Measurements from ENCODE around the gene OGDH. TPM values are rescaled to one million over a fixed set of nuclear protein-coding genes. Genes with fewer than 3 reads are reported as not detected.
"Not testable (repeated sequence)": the region's sequence is repeated elsewhere in the genome, so short reads cannot be mapped to it uniquely, and the experiment has no call there.

The OGDH gene
- total and polyA plus RNA-seq, 7 donors, result 176 to 500 (median 252) TPM

GRCh38 chr7:44727158-44727936, 120.9 kb downstream of the OGDH start:
- no peak for TF ChIP-seq CTCF (IDR thresholded peaks at IDR 0.05)
- WGBS, 3 donors, result 57 to 68% (median 58%) methylated on average over 6 of the region's 6 CpGs
- ATAC-seq (peak in 1 of 4 donors; percentile 44), DNase-seq (no peak)
- intact Hi-C loops (cut with DNase I), result no loop called here
- Histone ChIP-seq H3K9me3 (no peaks in the 10 kb centered on the region), H3K27me3 (ENCODE audit: insufficient read depth in 3 of 3, low read length in 2 of 3) (no peaks in the 10 kb centered on the region), H3K4me3 (no peak overlapping the region), H3K36me3 (ENCODE audit: insufficient read depth in 1 of 2, low read depth in 1 of 2) (no peaks in the 10 kb centered on the region), H3K4me1 (no peaks in the 10 kb centered on the region), H3K27ac (no peak overlapping the region)

GRCh38 chr7:44727937-44728262, 121.5 kb downstream of the OGDH start:
- TF ChIP-seq CTCF (IDR thresholded peaks at IDR 0.05), result no peak
- intact Hi-C loops (cut with DNase I), result no loop called here
- WGBS, 3 donors, result 91 to 96% (median 96%) methylated on average over 1 of the region's 1 CpG

GRCh38 chr7:44729949-44730590, 123.6 kb downstream of the OGDH start:
- 75 to 80% (median 77%) methylated on average over 12 of the region's 12 CpGs for WGBS, 3 donors
- no peak for DNase-seq
- Histone ChIP-seq H3K27me3 (ENCODE audit: insufficient read depth in 3 of 3, low read length in 2 of 3) (no peaks in the 10 kb centered on the region), H3K27ac (no peak overlapping the region), H3K36me3 (ENCODE audit: insufficient read depth in 1 of 2, low read depth in 1 of 2) (no peaks in the 10 kb centered on the region), H3K4me1 (no peaks in the 10 kb centered on the region), H3K4me3 (no peak overlapping the region), H3K9me3 (no peaks in the 10 kb centered on the region)
- TF ChIP-seq CTCF (IDR thresholded peaks at IDR 0.05), result no peak
- no peak for ATAC-seq
- intact Hi-C loops (cut with DNase I), result no loop called here

More at GRCh38 chr7:44727937-44728262, 121.5 kb downstream of the OGDH start:
- Histone ChIP-seq H3K36me3 (ENCODE audit: insufficient read depth in 1 of 2, low read depth in 1 of 2) (no peaks in the 10 kb centered on the region), H3K4me1 (no peaks in the 10 kb centered on the region), H3K27me3 (ENCODE audit: insufficient read depth in 3 of 3, low read length in 2 of 3) (no peaks in the 10 kb centered on the region), H3K9me3 (no peaks in the 10 kb centered on the region), H3K4me3 (no peak overlapping the region), H3K27ac (no peak overlapping the region)
- no peak for DNase-seq
- no peak for ATAC-seq

- intact Hi-C loops (cut with DNase I); ATAC-seq; H3K9me3 ChIP-seq; H3K4me1 ChIP-seq; H3K27ac ChIP-seq; H3K4me3 ChIP-seq; DNase-seq; H3K27me3 ChIP-seq (ENCODE audit: insufficient read depth in 3 of 3, low read length in 2 of 3); H3K36me3 ChIP-seq (ENCODE audit: insufficient read depth in 1 of 2, low read depth in 1 of 2): not testable (repeated sequence)
- WGBS, 3 donors, result 88 to 91% (median 89%) methylated on average over 6 of the region's 6 CpGs
These were observed 126.5 kb downstream of the OGDH start for GRCh38 chr7:44732971-44733370.

GRCh38 chr7:44733708-44734481, 127.5 kb downstream of the OGDH start:
- no peak overlapping the region for H3K27ac ChIP-seq
- no peak overlapping the region for H3K4me3 ChIP-seq
- no peaks in the 10 kb centered on the region for H3K36me3 ChIP-seq (ENCODE audit: insufficient read depth in 1 of 2, low read depth in 1 of 2)
- intact Hi-C loops (cut with DNase I), result no loop called here
- DNase-seq, result no peak
- peak; percentile 38 to 72 (median 60) for ATAC-seq
- H3K4me1 ChIP-seq, result no peaks in the 10 kb centered on the region
- H3K27me3 ChIP-seq (ENCODE audit: insufficient read depth in 3 of 3, low read length in 2 of 3), result no peaks in the 10 kb centered on the region
- no peak for TF ChIP-seq CTCF (IDR thresholded peaks at IDR 0.05)
- 56 to 74% (median 72%) methylated on average over 5 of the region's 5 CpGs for WGBS, 3 donors
- no peaks in the 10 kb centered on the region for H3K9me3 ChIP-seq

Measured in psoas muscle (tissue), 8 donors.